AG04449 (cell line): ENCODE measurements around the gene PTH1R.

Experiments used
- CTCF ChIA-PET: fragments of 350-600 bp; formaldehyde crosslinking; extraction: SDS; loops from one replicate; lab custom pipeline; 2021; ENCODE audit warnings: antibody characterized with exemption; lab: Yijun Ruan, JAX
- POLR2A ChIA-PET: fragments of 400-600, 350-600 bp; formaldehyde crosslinking; extraction: SDS; loops from one replicate; lab custom pipeline; 2020; ENCODE audit warnings: antibody characterized with exemption, inconsistent platforms; lab: Yijun Ruan, JAX
- DNase-seq: peaks from one replicate; pipeline ENCODE4 v3.0.0-alpha.2; 2010; ENCODE audit warnings: low read depth, low spot score
- H3K4me3 ChIP-seq: 2 replicates; pipeline ENCODE4 v1.5.1; 2011; ENCODE audit warnings: low read depth, mild to moderate bottlenecking, control low read depth, low read length
- TF ChIP-seq, protein P1 (sequence below): IDR thresholded peaks from one replicate; pipeline ENCODE4 v1.5.1; 2011; ENCODE audit warnings: mild to moderate bottlenecking, moderate library complexity, low read length, control low read depth, inconsistent platforms; ENCODE audit not compliant: insufficient read depth; ENCODE audit errors: missing control alignments

The PTH1R gene

DNA sequence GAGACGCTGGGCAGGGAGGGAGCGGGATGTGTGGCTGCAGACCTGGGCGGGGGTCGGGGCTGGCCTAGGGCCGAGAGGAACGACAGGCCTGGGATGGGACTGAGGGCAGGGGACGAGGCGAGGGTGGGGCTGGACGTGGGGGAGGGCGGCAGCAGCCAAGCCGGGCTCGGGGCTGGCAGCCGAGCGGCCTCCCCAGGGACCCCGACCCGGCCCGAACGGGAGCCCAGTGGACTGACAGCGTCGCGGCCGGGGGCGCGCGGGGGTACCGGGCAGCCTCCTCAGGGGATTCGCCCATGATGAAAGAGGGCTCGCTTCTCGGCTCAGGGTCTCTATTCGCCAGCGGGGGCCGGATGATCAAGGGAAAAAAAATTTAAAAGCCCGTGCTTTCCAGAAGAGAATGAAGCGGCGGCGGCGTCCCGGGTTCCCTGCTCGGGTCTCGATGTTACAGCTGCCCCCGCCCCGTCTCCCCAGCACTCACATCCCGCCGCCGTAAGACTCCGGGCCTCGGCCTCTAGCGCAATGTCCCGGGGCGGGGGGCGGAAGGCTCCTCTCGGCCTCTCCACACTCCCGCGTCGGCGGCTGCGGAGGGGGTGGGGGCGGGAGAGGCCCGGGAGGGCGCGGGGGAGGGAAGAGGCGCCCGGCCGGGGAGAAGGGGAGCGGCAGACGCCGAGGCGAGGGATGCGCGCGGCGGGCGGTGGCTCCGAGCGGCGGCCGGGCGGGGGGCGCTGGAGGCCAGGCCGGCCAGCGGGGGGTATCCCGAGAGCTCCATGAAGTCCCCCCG is 4.3 kb downstream of the PTH1R start:
- no peak for DNase-seq
- ChIA-PET POLR2A (interaction anchor here (0.6 kb wide), 1 partner anchor 16 kb away, joined by 3 read pairs; no protein-coding TSS in a partner anchor), CTCF (interaction anchor here (1.1 to 3.8 kb wide), 9 partner anchors 11 to 54 kb away, joined by 4 to 26 read pairs (median 6); no protein-coding TSS in a partner anchor)
- TF ChIP-seq, protein P1, sequence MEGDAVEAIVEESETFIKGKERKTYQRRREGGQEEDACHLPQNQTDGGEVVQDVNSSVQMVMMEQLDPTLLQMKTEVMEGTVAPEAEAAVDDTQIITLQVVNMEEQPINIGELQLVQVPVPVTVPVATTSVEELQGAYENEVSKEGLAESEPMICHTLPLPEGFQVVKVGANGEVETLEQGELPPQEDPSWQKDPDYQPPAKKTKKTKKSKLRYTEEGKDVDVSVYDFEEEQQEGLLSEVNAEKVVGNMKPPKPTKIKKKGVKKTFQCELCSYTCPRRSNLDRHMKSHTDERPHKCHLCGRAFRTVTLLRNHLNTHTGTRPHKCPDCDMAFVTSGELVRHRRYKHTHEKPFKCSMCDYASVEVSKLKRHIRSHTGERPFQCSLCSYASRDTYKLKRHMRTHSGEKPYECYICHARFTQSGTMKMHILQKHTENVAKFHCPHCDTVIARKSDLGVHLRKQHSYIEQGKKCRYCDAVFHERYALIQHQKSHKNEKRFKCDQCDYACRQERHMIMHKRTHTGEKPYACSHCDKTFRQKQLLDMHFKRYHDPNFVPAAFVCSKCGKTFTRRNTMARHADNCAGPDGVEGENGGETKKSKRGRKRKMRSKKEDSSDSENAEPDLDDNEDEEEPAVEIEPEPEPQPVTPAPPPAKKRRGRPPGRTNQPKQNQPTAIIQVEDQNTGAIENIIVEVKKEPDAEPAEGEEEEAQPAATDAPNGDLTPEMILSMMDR, result no peak
- H3K4me3 ChIP-seq, result peak overlapping the region; percentile 59

- TF ChIP-seq, protein P1, result no peak
- CTCF ChIA-PET, result interaction anchor here (1.1 to 5.0 kb wide), 7 partner anchors 10 to 36 kb away, joined by 4 to 28 read pairs (median 11); no protein-coding TSS in a partner anchor
- H3K4me3 ChIP-seq, result peak overlapping the region; percentile 59
- DNase-seq, result no peak
- POLR2A ChIA-PET, result no interaction called here
Observed at GRCh38 chr3:46882377-46883053, 5.0 kb downstream of the PTH1R start.

DNA sequence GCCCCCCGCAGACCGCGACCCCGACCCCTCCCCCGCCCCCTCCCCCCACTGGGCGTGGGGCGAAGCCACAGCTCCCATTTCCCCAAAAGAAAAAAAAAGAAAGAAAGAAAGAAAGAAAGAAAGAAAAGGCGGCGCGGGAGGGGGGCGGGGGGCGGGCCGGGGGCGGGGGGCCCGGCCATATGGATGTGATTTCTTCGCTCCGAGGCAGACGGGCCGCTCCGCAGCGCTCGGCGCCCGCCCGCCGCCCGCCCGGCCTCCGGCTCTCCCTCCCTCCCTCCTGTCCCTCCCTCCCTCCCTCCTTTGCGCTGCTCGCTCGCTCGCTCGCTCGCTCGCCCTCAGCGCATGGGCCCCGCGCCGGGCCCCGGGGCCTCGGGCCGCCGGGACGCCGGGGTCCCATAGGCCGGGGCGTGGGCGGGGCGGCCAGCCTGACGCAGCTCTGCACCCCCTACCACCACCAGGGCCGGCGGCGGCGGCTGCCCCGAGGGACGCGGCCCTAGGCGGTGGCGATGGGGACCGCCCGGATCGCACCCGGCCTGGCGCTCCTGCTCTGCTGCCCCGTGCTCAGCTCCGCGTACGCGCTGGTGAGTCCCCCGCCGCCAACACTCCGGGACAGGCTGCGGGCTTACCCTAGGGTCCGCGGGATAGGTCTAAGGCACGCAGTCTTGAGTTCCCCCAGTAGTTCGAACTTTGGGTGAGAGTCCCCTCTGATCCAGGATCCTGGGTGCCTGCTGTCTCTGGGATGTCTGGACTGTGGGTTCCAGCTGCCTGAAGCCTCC is 5.7 kb downstream of the PTH1R start:
- ChIA-PET POLR2A (no interaction called here), CTCF (interaction anchor here (0.8 to 5.0 kb wide), 8 partner anchors 12 to 175 kb away, joined by 3 to 28 read pairs (median 6); no protein-coding TSS in a partner anchor)
- peak overlapping the region; percentile 59 for H3K4me3 ChIP-seq
- TF ChIP-seq, protein P1, result no peak
- no peak for DNase-seq

DNA sequence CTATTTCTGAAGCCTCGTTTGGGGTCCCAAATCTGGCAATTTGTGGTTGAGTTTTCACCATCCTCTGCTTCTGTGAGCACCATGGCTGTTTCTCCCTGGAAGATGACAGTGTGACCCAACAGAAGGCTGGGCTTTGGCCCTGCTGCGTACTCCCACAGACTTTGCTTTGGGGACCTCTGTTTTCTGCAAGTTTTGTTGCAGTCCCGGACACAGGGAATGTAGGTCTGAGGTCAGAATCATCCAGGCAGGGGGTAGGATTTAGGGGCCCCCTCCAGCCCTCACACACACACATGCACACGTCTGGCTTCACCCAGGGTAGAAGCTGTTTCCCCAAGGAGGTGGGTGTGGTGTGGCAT is 6.3 kb downstream of the PTH1R start:
- TF ChIP-seq, protein P1, result no peak
- ChIA-PET CTCF (interaction anchor here (0.8 to 5.0 kb wide), 6 partner anchors 12 to 176 kb away, joined by 3 to 28 read pairs (median 8); no protein-coding TSS in a partner anchor), POLR2A (no interaction called here)
- H3K4me3 ChIP-seq, result peak overlapping the region; percentile 44
- DNase-seq, result no peak

DNA sequence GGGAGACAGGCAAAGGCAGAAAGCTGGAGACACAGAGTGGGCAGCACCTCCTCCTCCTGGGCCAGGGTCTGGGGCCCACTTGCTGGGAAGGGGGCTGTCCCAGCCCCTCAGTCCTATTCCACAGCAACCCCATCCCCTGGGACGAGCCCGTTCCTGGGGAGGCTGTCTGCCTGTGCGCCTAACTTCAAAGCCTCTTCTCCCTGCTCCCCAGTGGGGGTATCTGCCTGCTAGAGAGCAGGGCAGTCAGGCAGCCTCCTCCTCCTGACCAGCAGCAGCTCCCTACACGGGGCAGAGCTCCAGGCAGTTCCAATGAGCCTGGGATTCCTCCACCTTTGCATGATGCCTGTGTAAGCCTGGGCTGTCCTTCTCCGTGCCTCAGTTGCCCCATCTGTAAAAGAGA is 6.9 kb downstream of the PTH1R start:
- ChIA-PET CTCF (interaction anchor here (0.8 to 5.0 kb wide), 6 partner anchors 11 to 177 kb away, joined by 3 to 28 read pairs (median 8); no protein-coding TSS in a partner anchor), POLR2A (no interaction called here)
- TF ChIP-seq, protein P1, result no peak
- H3K4me3 ChIP-seq, result no peak overlapping the region
- no peak for DNase-seq
